GM19351 (cell line): Measurements from ENCODE around the gene BTBD6.

Experiments used
- ATAC-seq: cut with Tn5 transposase; IDR thresholded peaks from one replicate; pipeline ENCODE4 v1.9.1; 2021; ENCODE audit warnings: mild to moderate bottlenecking, moderate library complexity; ENCODE audit not compliant: unreplicated experiment

Gene BTBD6

DNA sequence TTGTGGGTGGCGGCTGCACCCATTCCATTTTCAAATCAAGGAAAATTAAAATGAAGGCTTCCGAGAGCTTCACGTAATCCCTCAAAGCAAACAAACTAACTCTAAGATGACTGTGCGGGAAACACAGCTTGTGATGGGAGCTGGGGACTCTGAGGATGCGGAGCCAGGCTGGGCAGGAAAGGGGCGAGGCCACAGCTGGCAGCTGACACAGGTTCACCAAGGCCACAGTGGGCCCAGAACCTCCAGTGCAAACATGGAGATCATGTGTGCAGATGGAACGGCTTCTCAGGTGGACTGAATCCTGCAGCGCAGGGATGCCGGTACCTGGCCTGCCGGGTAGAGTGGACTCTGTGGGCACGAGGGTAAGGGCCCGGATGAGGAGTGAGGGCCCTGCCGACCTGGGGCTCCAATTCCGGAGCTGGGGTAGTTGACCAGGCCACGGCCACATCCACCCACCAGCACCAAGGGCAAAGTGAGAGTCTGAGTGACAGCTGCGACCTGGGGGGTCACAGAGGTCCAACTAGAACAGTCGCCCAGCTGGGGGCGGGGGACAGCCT is 19.2 kb upstream of the BTBD6 start:
- no peak for ATAC-seq

DNA sequence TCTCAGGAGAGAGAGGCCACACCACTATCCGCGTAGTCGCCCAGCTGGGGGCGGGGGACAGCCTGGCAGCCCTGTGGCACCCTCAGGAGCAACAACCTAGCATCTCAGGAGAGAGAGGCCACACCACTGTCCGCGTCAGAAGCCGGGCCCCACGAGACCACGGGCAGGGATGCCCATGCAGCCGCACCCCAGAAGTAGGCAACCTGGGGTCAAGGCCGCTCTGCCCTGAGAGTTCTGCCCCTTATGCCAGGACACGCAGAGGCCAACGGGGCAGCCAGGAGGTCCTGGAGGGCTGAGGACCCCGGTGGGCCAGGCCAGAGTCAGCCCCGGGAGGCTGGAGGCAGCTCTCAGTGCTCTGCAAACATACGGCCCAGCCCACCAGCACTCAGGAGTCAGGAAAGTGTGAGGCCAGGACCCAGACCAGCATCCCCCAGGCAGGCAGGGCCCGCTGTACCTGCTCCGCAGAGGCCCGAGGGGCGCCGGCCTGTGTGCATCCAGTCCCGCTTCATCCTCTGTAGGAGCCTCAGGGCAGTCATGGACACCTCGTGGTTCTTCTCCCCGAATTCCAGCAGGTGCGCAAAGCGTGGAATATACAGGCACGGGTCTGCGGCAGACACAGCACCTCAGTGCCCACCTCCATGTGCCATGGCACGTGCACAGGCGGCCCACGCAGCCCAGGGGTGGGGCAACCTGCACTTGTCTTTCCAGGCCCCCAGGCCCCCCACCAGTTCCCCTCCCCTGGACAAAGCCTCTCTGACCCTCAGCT is 7.3 kb upstream of the BTBD6 start:
- ATAC-seq, result no peak

DNA sequence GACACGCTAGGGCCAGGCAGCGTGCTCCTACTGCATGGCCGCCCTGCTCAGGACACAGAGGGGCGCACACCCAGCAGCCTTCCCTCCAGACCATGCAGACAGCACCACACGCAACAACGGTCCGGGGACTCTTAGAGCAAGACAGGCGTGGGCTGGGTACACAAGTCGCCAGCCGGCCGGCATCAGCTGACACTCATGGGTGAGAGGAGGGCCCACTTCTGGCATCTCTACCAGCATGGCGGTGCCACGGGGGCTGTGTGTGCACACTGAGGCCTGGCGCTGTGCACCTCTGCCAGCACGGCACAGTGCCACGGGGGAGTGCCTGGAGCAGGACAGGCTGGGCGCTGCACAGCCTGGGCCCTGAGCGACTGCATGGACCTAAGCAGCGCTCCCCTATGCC is 6.7 kb upstream of the BTBD6 start:
- ATAC-seq, result no peak

DNA sequence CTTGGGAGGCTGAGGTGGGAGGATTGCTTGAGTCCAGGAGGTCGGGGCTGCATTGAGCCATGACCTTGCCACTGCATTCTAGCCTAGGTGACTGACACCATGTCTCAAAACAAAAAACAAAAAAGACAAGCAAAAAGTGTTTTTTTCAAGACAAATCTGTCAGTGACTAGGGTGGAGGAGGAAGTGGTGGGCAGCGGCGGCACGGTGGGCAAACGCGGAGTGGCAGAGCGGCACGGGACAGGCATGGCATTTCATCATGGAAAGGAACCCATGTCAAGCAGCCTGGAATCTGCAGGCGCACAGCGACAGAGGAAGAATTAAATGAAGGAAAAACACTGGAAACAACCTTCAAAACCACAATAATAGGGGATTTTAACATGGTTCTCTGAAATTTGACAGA is 4.0 kb upstream of the BTBD6 start:
- ATAC-seq, result no peak

DNA sequence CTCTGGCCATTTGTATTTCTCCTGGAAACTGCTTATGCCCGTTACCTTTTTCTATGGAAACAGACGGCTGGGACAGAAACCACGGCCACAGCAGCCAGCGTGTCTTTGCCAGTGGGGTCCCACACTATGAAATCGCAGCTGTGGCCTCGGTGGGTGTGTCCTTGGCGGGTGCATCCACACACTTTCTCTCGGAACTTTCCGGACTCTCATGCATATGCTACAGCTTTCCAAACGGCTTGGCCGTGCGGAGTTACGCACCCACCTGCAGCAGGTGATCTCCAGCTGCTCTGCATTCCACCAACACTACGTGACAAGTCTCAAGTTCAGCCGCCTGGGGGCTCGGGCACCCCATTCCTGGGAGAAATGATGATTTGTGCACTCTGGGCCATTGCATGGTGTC is 1.3 kb upstream of the BTBD6 start:
- ATAC-seq, result no peak

DNA sequence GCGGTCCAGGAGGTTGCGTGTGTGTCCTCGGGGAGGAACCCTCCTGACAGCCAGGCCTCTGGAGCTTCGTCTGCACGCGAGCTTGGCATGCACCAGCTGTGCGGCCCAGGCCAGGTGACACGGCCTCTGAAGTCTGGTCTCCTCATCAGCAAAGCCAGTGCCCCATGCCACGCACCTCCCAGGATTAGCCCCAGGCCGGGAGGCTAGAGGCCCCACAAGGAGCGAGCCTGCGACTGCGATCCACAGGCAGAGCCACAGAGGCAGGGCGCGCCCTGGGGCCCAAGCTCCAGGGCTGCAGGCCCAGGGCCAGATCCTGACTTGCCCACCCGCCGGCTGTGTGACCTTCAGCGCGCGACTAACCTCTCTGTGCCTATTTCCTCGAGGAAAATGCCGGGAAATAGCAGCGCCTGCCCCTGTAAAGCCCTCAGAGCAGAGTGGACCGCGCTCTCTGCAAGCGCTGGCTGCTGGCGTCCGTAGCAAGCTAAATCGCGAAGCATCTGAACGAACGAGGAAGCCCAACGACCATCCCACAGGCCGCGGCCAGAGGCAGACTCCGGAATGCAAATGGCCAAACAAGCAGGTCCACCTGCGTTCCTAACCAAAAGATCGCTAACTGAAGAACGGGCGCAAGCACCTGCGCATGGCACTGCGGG is 492 bp upstream of the BTBD6 start:
- no peak for ATAC-seq

DNA sequence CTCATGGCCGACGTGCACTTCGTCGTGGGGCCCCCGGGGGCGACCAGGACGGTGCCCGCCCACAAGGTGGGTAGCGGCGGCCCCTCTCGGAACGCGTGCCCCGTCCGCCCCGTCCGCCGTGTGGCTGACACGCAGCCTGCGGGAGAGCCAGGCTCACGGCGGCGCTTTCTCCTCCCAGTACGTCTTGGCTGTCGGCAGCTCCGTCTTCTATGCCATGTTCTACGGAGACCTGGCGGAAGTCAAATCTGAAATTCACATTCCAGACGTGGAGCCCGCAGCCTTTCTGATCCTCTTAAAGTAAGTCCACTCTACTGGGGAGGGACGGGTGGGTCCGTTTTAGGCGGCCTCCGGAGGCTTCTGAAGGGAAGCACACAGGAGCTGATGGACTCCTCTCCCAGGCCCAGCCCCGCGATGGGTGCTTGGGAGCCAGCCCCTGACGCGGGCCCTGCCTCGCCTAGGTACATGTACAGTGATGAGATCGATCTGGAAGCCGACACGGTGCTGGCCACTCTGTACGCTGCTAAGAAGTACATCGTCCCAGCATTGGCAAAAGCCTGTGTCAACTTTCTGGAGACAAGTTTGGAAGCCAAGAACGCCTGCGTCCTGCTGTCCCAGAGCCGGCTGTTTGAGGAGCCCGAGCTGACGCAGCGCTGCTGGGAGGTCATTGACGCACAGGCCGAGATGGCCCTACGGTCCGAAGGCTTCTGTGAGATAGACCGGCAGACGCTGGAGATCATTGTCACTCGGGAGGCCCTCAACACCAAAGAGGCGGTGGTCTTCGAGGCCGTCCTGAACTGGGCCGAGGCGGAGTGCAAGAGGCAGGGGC is 1.1 kb downstream of the BTBD6 start:
- ATAC-seq, result no peak

DNA sequence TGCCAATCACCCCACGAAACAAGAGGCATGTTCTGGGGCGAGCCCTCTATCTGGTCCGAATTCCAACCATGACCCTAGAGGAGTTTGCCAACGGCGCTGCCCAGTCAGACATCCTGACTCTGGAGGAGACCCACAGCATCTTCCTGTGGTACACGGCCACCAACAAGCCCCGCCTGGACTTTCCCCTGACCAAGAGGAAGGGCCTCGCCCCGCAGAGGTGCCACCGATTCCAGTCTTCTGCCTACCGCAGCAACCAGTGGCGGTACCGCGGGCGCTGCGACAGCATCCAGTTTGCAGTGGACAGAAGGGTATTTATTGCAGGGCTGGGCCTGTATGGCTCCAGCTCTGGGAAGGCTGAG is 1.7 kb downstream of the BTBD6 start:
- no peak for ATAC-seq

DNA sequence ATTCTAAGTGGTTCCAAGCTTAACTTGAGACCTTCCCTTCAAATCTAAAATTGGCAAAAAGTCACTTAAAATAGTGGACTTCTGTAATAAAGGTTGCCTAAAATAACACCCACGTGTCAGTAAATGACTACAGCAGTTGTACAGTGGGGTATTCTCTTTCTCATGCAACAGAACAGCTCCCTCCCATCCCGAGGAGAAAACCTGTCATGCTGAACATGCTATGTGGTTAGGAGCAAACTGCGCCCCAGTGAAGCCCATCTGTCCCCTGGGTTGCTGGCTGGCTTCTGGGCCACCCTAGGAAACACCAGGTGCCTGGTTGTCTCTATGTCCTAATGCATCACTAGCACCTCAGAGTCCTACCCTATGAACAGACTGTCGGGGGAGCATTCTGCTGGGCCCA is 2.7 kb downstream of the BTBD6 start:
- ATAC-seq, result no peak

DNA sequence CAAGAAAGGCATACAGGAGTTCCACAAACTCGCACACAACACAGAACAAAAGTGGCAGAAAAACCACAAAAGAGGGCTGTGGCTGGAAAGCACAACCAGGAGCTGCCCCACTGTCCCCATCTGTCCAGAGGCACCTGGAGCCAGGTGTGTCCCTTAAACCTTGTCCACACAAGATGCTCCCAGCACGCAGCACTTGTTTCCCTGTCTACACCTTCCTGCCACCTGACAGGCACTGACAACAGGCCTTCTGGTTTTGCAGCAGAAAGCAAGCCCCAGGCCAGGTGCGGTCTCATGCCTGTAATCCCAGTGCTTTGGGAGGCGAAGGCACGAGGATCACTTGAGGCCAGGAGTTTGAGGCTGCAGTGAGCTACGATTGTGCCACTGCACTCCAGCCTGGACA is 3.6 kb downstream of the BTBD6 start:
- no peak for ATAC-seq

DNA sequence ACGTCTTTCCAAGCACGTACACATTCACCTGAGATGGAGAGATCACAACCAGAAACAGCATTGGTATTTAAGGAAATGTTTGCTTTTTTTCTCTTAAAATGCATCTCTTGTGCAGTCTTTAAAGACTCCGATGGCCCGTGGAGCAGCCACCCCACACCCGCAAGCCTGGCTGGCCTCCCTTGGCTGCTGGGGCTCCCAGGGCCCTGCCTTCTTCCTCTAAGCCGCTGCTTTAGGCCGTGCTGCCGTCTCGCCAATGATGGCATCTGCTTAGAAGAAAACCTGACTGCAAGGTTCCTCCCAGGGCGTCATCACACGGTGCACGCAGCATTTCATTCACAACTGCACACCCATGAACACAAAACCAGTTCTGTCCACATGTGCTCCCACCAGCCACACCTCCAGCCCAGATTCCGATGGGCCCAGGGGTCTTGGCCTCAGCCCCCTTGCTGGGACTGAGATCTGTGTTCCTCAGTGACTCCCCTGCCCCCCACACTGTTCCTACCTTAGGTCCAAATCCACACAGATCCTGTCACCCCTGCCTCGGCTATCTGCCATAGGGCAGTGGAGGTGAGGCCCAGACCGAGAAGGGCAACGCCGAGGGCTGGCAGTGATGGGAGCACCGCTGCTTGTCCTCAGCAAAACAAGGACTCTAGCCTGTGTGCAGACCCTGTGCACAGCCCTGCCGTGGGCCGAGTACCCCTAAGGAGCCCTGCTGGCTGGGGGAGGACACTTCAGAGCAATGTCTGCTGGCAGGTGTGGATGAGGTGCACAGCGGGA is 4.4 kb downstream of the BTBD6 start:
- no peak for ATAC-seq

DNA sequence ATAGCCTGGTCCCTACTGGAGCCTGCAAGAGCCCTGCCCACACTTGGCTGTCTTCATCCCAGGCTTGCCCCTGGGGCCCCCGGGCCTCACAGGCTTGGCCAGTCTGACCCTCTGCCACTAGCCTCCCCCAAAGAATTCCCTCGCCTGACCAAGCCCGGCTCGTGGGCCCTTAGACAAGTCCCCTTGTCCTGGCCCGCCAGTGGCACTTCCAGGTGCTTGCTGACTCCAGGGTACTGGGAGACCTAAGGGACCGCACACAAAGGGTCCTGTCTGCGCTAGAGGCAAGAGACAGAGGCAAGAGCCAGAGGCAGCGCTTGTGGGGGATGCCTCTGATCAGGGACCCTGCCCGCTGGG is 5.0 kb downstream of the BTBD6 start:
- no peak for ATAC-seq

DNA sequence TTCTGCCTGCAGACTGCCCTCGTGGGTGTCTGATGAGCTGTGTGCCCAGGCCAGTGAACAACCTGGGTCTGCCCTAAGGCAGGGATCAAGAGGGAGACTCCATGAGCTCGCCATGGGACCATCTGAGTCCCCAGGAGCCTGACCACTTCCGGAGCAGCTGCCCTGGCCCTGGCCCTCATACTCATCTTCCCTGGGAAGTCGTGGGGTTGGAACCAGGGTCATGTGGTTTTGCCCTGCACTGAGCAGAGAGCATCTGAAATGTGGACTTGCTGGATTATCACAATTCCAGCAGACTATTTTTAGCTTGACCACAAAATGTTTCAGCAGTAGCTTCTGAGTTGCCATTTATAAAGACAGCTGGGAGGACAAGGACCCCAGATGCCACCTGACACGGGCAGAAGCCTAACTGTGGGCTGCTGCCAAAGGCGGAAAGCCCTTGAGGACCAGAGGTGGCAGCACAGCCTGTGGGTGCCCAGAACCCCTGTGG is 6.7 kb downstream of the BTBD6 start:
- ATAC-seq, result no peak

DNA sequence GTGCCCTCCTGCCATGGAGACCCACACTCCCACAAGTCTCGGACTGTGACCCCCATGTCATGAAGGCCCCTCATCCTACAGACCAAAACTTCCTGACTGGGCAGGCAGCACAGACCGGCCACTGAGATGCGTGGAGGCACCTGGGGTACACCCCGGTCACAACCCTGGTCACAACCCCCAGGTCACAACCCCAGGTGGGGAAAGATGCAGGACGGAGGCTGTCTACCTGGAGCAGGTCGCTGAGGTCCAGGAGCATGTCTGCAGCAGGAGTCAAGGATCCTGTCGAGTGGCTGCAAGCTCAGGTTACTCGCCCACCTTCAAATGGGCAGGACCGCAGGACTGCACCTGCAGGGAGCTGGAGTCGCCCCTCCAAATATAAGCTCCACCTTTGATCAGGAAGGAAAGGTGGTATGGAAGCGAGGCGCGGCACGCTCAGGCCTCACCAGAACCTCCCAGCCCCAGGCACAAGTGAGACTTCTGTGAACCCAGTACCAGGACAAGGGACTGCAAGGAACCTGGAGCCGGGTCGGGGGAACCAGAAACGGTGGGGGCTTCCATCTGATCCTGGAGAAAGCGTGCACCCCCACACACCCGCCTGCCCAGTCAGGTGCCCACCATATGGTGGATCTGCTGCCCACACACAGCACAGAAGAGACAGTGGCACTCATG is 8.1 kb downstream of the BTBD6 start:
- ATAC-seq, result no peak

DNA sequence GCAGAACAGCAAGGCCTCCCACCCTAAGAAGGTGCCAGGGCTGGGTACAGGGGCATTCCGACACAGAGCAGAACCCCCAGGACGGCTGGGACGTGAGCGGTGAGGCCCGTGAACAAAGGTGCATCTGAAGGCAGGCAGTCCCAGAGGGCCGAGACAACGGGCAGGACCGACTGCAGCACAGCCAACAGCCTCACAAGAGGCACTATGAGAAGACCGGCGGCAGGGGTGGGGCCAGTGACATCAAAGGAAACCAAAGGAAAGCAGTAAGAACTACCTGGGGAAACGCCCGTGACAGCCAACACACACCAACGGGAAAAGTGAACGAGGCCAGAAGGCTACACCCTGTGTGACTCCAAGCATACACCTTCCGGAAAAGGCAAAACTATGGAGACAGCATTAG is 9.1 kb downstream of the BTBD6 start:
- no peak for ATAC-seq

DNA sequence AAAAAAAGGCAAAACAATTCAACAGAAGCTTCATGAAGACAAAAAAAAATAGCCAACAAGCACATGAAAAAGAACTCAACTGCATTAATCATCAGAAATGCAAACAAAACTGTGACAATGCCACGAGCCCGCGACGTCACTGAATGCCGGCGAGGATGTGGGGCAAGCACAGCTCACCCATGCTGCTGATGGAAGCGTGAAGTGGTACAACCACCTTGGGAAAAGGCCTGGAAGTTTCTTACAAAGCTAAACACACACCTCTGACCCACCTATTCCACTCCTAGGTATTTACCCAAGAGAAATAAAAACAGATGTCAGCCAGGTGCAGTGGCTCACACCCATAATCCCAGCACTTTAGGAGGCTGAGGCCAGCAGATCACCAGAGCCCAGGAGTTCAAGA is 10.5 kb downstream of the BTBD6 start:
- no peak for ATAC-seq

DNA sequence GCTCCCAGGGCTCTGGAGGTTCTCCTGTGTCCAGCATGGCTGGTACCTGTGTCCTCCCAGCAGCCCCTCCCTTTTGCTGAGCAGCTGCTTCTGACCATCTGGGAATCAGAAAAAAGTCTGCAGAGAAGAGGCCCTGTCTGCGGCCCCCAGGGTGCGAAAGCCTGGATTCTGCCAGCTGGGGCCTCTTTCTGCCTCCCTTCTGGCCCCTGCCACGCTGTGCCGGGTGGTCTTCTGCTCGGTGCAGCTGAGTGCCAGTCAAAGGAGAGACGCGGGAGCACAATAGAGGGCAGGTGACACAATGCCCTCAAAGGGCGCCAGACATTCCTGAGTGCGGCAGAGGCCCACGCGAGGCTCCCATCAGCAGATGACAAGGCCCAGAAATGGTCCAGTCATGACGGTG is 12.6 kb downstream of the BTBD6 start:
- no peak for ATAC-seq

DNA sequence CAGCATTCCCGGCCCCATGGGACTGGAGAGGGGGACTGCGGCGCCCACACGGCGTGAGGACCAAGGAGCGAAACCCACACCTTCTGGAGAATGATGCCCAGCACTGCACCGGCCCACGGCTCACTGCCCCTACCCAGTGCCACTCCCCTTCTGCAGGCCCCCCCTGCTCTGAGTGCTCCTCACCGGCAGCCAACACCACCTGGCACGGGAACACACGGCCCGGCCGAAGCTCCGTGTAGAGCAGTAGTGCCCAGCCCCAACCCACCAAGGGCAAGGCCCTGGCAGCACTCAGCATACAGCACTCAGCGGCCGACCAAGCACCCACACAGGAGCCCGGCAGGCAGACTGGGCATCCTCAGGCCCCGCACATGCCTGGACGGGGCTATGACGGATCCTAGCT is 13.4 kb downstream of the BTBD6 start:
- no peak for ATAC-seq

DNA sequence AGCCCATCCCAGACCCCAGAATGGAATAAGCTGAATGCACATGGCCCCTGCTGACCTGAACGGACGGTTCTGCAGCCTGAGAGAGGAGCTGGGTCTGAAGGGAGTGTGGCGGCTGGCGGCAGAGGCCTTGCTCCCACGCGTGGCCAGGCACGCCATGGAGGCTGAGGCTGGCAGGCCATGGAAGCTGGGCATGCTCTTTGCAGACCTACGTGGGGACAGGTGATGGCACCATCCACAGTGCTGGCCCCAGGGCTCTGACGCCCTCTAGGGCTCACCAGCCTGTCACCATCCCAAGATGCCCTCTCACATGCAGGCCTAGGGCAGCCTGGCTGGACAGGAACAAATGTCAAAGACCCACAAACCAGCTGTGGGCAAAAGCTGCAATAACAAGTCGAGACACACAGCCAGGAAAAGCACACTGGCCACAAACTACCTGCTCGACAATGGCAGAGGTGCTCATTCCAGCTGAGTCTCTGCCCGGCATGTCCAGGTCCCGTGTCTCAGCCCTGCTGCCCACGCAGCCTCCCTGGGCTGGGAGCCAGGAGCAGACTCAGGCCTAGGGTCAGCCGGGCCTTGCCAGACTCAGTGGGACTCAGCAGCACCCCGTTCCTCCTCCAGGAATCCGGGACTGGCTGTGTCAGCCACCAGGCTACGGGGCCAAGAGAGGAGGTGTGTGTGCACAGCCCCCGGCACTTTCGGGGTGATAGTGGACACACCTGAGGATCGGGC is 19.7 kb downstream of the BTBD6 start:
- ATAC-seq, result no peak
